ENCODE data around the gene ALOXE3.

The ALOXE3 gene

GRCh38 chr17:8133941-8134340, 15.6 kb upstream of the ALOXE3 start:
- CTCF ChIA-PET, result interaction anchor here (1.2 to 2.3 kb wide), 5 partner anchors 12 to 74 kb away, joined by 4 to 9 read pairs (median 4); no protein-coding TSS in a partner anchor
- DNase-seq (ENCODE audit: extremely low spot score), result no peak
- POLR2A ChIA-PET, result no interaction called here
- TF ChIP-seq, protein P1, sequence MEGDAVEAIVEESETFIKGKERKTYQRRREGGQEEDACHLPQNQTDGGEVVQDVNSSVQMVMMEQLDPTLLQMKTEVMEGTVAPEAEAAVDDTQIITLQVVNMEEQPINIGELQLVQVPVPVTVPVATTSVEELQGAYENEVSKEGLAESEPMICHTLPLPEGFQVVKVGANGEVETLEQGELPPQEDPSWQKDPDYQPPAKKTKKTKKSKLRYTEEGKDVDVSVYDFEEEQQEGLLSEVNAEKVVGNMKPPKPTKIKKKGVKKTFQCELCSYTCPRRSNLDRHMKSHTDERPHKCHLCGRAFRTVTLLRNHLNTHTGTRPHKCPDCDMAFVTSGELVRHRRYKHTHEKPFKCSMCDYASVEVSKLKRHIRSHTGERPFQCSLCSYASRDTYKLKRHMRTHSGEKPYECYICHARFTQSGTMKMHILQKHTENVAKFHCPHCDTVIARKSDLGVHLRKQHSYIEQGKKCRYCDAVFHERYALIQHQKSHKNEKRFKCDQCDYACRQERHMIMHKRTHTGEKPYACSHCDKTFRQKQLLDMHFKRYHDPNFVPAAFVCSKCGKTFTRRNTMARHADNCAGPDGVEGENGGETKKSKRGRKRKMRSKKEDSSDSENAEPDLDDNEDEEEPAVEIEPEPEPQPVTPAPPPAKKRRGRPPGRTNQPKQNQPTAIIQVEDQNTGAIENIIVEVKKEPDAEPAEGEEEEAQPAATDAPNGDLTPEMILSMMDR (IDR thresholded peaks at IDR 0.05; ENCODE audit: control extremely low read depth, extremely low read depth, low read depth, missing control alignments), result no peak

DNA sequence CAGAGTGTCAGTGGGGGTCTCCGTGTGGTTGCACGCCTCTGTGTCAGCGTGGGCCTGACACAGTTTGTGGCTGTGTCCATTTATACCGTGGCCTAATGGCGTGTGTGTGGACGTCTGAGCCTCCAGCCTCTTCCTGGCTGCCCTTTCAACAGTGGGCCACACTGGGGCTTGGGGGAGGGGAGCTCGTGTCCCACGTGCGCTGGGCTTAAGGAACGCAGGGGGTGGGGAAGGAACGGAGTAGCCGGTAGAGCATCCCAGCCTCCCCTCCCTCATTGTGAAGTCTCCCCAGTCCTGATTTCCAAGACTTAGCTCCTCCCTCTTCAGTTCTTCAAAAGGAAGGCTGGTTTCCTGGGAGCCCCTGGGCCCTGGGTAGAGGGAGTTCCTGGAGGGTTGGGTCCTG, 15.1 kb upstream of the ALOXE3 start:
- TF ChIP-seq, protein P1 (IDR thresholded peaks at IDR 0.05; ENCODE audit: control extremely low read depth, extremely low read depth, low read depth, missing control alignments), result no peak
- DNase-seq (ENCODE audit: extremely low spot score), result no peak
- CTCF ChIA-PET, result interaction anchor here (0.6 to 2.3 kb wide), 3 partner anchors 23 to 73 kb away, joined by 3 to 9 read pairs (median 4); no protein-coding TSS in a partner anchor
- POLR2A ChIA-PET, result no interaction called here

DNA sequence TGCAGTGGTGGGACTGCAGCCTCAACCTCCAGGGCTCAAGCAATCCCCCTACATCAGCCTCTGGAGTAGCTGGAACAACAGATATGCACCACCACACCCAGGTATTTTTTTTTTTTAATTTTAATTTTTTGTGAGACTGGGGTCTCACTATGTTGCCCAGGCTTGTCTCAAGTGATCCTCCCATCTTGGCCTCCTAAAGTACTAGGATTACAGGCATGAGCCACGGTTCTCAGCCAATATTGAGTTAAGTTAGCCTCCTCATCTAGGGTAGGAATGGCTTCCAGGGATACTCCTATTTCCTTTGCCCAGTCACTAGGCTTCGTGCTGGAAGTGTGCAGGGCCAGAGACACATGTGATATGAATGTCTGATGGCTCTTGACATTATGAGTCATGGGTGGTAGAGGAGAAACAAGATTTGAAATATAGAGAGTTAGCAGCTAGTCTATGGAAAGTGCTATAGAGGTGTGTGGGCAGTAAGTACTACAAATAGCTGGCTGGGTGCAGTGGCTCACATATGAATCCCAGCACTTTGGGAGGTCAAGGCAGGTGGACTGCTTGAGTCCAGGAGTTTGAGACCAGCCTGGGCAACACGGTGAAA, 13.6 kb upstream of the ALOXE3 start:
- POLR2A ChIA-PET, result interaction anchor here (0.6 to 1.1 kb wide), 3 partner anchors 9 to 58 kb away, joined by 3 to 4 read pairs (median 3); no protein-coding TSS in a partner anchor
- TF ChIP-seq, protein P1 (IDR thresholded peaks at IDR 0.05; ENCODE audit: control extremely low read depth, extremely low read depth, low read depth, missing control alignments), result no peak
- CTCF ChIA-PET, result interaction anchor here (6.8 kb wide), 1 partner anchor 7 kb away, joined by 50 read pairs; no protein-coding TSS in a partner anchor
- no peak for DNase-seq (ENCODE audit: extremely low spot score)

DNA sequence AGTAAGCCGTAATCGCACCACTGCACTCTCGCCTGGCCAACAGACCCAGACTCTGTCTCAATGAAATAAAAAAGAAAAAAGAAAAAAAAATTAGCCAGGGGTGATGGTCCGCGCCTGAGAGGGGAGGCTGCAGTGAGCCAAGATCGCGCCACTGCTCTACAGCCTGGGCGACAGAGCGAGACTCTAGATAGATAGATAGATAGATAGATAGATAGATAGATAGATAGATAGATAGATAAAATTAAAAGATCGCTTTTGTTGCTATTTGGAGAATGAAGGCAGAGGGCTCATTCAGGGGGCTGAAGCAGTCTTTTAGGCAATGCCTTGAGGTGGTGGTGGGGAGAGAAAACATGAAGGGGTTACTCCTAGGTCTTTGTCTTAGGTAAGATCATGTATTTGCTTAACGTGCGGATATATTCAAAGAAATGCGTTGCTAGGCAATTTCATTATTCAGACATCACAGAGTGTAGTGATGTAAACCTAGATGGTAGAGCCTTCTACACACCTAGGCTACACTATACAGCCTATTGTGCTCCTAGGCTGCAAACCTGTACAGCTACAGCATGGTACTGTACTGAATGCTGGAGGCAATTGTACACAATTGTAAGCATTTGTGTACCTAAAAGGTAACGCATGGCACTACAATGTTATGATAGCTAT, 9.9 kb upstream of the ALOXE3 start:
- DNase-seq (ENCODE audit: extremely low spot score), result no peak
- TF ChIP-seq, protein P1 (IDR thresholded peaks at IDR 0.05; ENCODE audit: control extremely low read depth, extremely low read depth, low read depth, missing control alignments), result no peak
- ChIA-PET POLR2A (no interaction called here), CTCF (interaction anchor here (1.0 to 6.8 kb wide), 2 partner anchors 11 to 96 kb away, joined by 3 to 50 read pairs; no protein-coding TSS in a partner anchor)

- TF ChIP-seq, protein P1 (IDR thresholded peaks at IDR 0.05; ENCODE audit: control extremely low read depth, extremely low read depth, low read depth, missing control alignments), result no peak
- peak; percentile 75 for DNase-seq (ENCODE audit: extremely low spot score)
- POLR2A ChIA-PET, result interaction anchor here (1.7 to 2.1 kb wide), 2 partner anchors 12 to 47 kb away, joined by 5 to 6 read pairs; no protein-coding TSS in a partner anchor
- CTCF ChIA-PET, result interaction anchor here (1.0 to 6.8 kb wide), 4 partner anchors 13 to 62 kb away, joined by 3 to 50 read pairs (median 4); no protein-coding TSS in a partner anchor
These were observed 8.3 kb upstream of the ALOXE3 start for GRCh38 chr17:8126491-8127066.

DNA sequence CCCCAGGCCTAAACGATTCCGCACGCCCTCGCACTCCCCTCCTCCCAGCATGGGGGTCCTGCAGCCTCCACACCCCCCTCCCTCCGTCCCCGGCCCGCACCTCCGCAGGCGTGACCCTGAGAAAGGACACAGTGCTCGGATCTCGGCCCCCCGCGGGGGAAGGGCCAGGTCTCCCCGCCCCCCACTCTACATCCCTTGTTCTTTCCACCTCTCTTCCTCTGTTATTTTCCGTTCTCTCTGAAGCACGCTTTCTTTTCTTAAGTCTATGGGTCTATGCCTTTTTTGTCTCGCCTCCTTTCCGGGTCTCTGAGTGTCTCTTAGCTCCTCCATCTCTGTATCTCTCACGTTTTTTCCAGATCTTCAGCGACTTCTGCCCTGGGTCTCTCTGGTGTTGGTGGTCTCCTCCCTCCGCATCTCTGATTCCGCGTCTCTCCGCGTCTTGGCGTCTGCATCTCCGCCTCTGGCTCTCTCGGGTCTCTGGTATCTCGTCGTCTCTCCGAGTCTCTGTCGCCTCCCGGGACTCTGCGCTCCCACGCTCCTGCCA, 7.7 kb upstream of the ALOXE3 start:
- TF ChIP-seq, protein P1 (IDR thresholded peaks at IDR 0.05; ENCODE audit: control extremely low read depth, extremely low read depth, low read depth, missing control alignments), result no peak
- POLR2A ChIA-PET, result interaction anchor here (1.7 to 2.1 kb wide), 2 partner anchors 13 to 47 kb away, joined by 5 to 6 read pairs; no protein-coding TSS in a partner anchor
- CTCF ChIA-PET, result interaction anchor here (1.0 to 6.8 kb wide), 4 partner anchors 13 to 62 kb away, joined by 3 to 50 read pairs (median 4); no protein-coding TSS in a partner anchor
- no peak for DNase-seq (ENCODE audit: extremely low spot score)
